GM06990 (cell line): ENCODE data around the gene TMPRSS11E.
"Not testable (repeated sequence)": the region's sequence is repeated elsewhere in the genome, so short reads cannot be mapped to it uniquely, and the experiment has no call there.

ENCODE experiments used
- DNase-seq: peaks from one replicate; pipeline ENCODE4 v3.0.0-alpha.2; 2011; ENCODE audit not compliant: insufficient read length; ENCODE audit errors: extremely low read depth
- H3K27me3 ChIP-seq: replicated peaks from 2 replicates; pipeline ENCODE4 v1.6.0; 2011; ENCODE audit warnings: low read length; ENCODE audit not compliant: control insufficient read depth, insufficient read depth
- H3K36me3 ChIP-seq: 2 replicates; pipeline ENCODE4 v1.5.1; 2011; ENCODE audit warnings: low read length; ENCODE audit not compliant: control insufficient read depth, insufficient read depth
- H3K4me3 ChIP-seq: replicated peaks from 2 replicates; pipeline ENCODE4 v1.5.1; 2011; ENCODE audit warnings: low read depth, mild to moderate bottlenecking, control low read depth, low read length
- CTCF ChIP-seq: IDR thresholded peaks from 2 replicates; pipeline ENCODE4 v1.5.1; 2011; ENCODE audit warnings: low read length, control low read depth, mild to moderate bottlenecking, inconsistent platforms; ENCODE audit not compliant: insufficient read depth, poor library complexity, severe bottlenecking

Gene TMPRSS11E

GRCh38 chr4:68518889-68519288 lies 71.6 kb downstream of the TMPRSS11E start:
- TF ChIP-seq CTCF: no peak
- DNase-seq: no peak
- H3K36me3 ChIP-seq: no peaks in the 10 kb centered on the region
- H3K27me3 ChIP-seq: no peaks in the 10 kb centered on the region
- H3K4me3 ChIP-seq: no peak overlapping the region

- Histone ChIP-seq H3K27me3 (no peaks in the 10 kb centered on the region), H3K4me3 (no peak overlapping the region), H3K36me3 (no peaks in the 10 kb centered on the region)
- no peak for TF ChIP-seq CTCF
- no peak for DNase-seq
Observed at GRCh38 chr4:68520985-68521384, 73.7 kb downstream of the TMPRSS11E start.

- not testable (repeated sequence) for H3K27me3 ChIP-seq, H3K4me3 ChIP-seq
Observed at GRCh38 chr4:68522232-68522631, 75.0 kb downstream of the TMPRSS11E start.

GRCh38 chr4:68535974-68536373 lies 88.7 kb downstream of the TMPRSS11E start:
- no peak for DNase-seq
- H3K4me3 ChIP-seq: no peak overlapping the region
- no peak for TF ChIP-seq CTCF
- H3K27me3 ChIP-seq: no peaks in the 10 kb centered on the region
- no peaks in the 10 kb centered on the region for H3K36me3 ChIP-seq

More at GRCh38 chr4:68522232-68522631, 75.0 kb downstream of the TMPRSS11E start:
- not testable (repeated sequence) for DNase-seq, H3K36me3 ChIP-seq

- DNase-seq: no peak
- no peak for TF ChIP-seq CTCF
- Histone ChIP-seq H3K36me3 (no peaks in the 10 kb centered on the region), H3K27me3 (no peaks in the 10 kb centered on the region), H3K4me3 (no peak overlapping the region)
Observed at GRCh38 chr4:68536375-68536774, 89.1 kb downstream of the TMPRSS11E start.

GRCh38 chr4:68542742-68543141 lies 95.5 kb downstream of the TMPRSS11E start:
- H3K27me3 ChIP-seq, DNase-seq, H3K4me3 ChIP-seq, H3K36me3 ChIP-seq: not testable (repeated sequence)
